Measurements from ENCODE around the gene GASK1B.

Gene GASK1B

DNA sequence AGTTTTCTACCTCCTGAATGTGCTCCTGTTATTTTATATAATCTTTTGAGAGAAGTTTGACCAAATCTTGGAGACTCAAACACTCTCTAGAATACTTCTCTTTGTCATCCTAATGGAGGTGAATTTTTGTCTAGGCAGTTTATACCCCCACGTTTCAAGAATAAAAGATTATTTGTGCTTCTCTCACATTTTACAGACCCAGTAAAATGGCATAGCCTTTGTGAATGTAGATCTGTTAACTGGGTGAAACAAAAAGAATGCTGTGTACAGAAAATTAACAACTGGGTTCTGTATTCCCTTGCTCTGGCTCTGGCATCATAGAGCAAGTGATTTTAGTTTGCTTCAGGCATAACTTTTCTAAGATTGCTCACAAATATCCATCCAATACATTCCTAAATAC lies 26.1 kb downstream of the GASK1B start:
- DNase-seq (ENCODE audit: low spot score), result peak; percentile 42

GRCh38 chr4:158139086-158139485 lies 33.7 kb downstream of the GASK1B start:
- no peak for DNase-seq (ENCODE audit: low spot score)

DNA sequence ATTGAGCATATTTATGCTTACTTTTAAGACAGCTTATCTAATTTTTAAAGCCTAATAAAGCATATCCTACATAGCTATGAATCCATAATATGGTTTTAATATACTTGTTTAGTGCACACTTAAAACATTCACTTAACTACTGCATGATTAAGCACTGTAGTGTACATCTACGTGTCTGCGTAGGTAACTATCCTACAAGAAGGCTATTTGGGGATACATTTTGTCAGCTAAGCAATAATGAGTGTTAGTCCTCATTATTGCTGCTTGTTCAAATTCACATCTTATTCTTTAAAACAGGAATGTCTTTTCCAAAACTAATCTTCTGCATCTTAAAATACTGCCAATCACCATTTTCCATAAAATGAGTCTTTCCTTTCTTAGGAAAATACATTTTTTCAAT lies 38.6 kb downstream of the GASK1B start:
- DNase-seq (ENCODE audit: low spot score), result no peak

DNA sequence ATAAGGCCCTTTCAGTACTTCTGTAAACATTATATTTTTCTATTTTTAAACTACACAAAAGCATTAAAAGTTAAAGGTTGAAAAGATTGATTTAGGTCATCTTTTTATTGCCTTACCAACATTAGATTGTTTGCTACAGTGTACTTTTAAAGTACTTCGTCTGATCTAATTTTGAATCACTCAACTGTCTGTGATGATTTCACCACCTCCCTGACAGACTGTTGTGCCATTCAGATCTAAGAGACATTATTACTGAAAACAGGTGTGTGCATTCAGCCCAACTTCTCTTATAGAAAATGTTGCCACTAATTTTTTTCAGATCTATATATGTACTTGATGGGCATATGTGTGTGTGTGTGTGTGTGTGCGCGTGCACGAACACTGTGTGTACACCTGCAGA lies 39.3 kb downstream of the GASK1B start:
- no peak for DNase-seq (ENCODE audit: low spot score)

DNA sequence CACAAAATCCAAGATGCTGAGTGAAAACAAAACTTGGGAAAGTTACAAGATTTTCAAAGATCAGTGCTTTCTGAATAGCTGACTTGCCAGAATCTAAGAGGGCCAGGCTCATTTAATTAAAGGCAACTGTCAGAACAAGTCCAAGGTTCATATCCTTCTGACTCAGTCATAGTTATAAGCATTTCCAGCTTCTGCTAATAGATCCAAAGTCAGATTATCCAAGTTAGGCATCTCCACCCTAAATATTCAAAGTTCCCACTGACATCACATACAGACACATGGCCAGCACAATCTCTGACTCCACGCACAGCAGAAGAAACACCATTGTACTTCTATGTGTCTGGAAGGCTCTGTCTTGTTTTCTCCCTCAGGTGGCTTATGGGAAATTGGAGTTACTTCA lies 41.8 kb downstream of the GASK1B start:
- DNase-seq (ENCODE audit: low spot score), result no peak

DNA sequence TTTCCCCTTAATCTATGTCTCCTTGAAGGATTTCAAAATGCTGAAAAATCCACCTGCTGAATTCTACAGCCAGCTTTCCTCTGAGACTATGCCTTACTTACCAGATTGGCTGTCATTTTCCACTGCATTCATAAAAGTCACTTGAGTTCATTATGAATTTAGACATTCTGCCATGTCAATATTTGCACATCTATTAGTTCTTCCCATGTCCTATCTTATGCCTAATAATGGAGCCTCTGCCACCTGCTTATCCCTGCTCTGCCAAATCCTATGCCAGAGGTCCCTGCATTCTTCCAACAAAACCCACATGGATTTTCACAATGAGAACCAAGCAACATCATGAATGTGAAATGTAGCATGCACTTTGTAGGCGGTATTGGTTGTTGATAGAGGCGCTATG lies 42.6 kb downstream of the GASK1B start:
- peak; percentile 29 for DNase-seq (ENCODE audit: low spot score)

DNA sequence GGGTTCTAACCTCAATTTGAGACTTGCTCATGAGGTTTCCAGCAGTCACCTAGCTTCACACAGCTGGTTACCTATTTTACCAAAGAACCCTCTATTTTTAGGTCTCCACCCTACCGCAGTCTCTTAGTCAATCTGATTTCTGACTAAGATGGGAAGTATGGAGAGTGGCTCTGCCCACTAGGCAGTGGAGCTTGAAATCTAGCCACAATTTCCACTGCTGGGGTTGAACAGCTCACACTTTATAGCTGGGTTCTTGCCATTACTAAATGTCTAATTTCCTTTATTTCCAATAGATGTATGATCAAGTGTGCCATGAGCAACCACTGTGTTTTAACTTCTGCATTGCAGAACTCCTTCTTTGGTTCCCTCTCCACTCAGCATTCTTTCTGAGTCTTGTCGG lies 43.1 kb downstream of the GASK1B start:
- DNase-seq (ENCODE audit: low spot score), result no peak

GRCh38 chr4:158128540-158128939 lies 44.3 kb downstream of the GASK1B start:
- DNase-seq (ENCODE audit: low spot score), result no peak

- DNase-seq (ENCODE audit: low spot score), result no peak
Measured at GRCh38 chr4:158125310-158125709, 47.5 kb downstream of the GASK1B start.
